HG02610 (cell line): Measurements from ENCODE around the gene NDUFS4.
"Not testable (repeated sequence)": the region's sequence is repeated elsewhere in the genome, so short reads cannot be mapped to it uniquely, and the experiment has no call there.

Experiments used
- ATAC-seq: cut with Tn5 transposase; IDR thresholded peaks from one replicate; pipeline ENCODE4 v1.9.1; 2021; ENCODE audit warnings: mild to moderate bottlenecking, moderate library complexity; ENCODE audit not compliant: unreplicated experiment

The NDUFS4 gene

GRCh38 chr5:53649352-53649751 lies 88.9 kb downstream of the NDUFS4 start:
- no peak for ATAC-seq

- ATAC-seq, result not testable (repeated sequence)
Observed at GRCh38 chr5:53660573-53660972, 100.1 kb downstream of the NDUFS4 start.

- ATAC-seq, result not testable (repeated sequence)
Observed at GRCh38 chr5:53665313-53665712, 104.9 kb downstream of the NDUFS4 start.

- ATAC-seq, result no peak
Observed at GRCh38 chr5:53667621-53668020, 107.2 kb downstream of the NDUFS4 start.

- ATAC-seq, result no peak
Observed at GRCh38 chr5:53671447-53671846, 111.0 kb downstream of the NDUFS4 start.

GRCh38 chr5:53674121-53674520 lies 113.7 kb downstream of the NDUFS4 start:
- ATAC-seq, result no peak

- ATAC-seq, result no peak
Observed at GRCh38 chr5:53677632-53678031, 117.2 kb downstream of the NDUFS4 start.

- no peak for ATAC-seq
Observed at GRCh38 chr5:53678981-53679660, 118.7 kb downstream of the NDUFS4 start.

GRCh38 chr5:53681079-53681478 lies 120.6 kb downstream of the NDUFS4 start:
- ATAC-seq, result no peak

GRCh38 chr5:53691014-53691413 lies 130.6 kb downstream of the NDUFS4 start:
- ATAC-seq, result no peak

GRCh38 chr5:53694520-53695022 lies 134.1 kb downstream of the NDUFS4 start:
- no peak for ATAC-seq

GRCh38 chr5:53710405-53710804 lies 150.0 kb downstream of the NDUFS4 start:
- not testable (repeated sequence) for ATAC-seq

GRCh38 chr5:53712327-53712726 lies 151.9 kb downstream of the NDUFS4 start:
- ATAC-seq, result no peak

- no peak for ATAC-seq
Observed at GRCh38 chr5:53713978-53714666, 153.7 kb downstream of the NDUFS4 start.

GRCh38 chr5:53714667-53715010 lies 154.2 kb downstream of the NDUFS4 start:
- ATAC-seq, result no peak

GRCh38 chr5:53726121-53726520 lies 165.7 kb downstream of the NDUFS4 start:
- no peak for ATAC-seq

GRCh38 chr5:53730943-53731342 lies 170.5 kb downstream of the NDUFS4 start:
- ATAC-seq, result no peak
